BJ (cell line): ENCODE measurements around the gene LHFPL6. TPM values are rescaled to one million over a fixed set of nuclear protein-coding genes. Genes with fewer than 3 reads are reported as not detected.

ENCODE experiments used
- CTCF ChIA-PET: fragments of 350-600 bp; formaldehyde crosslinking; extraction: SDS; loops from one replicate; lab custom pipeline; 2021; ENCODE audit warnings: antibody characterized with exemption, inconsistent platforms; lab: Yijun Ruan, JAX
- POLR2A ChIA-PET: fragments of 300-600 bp; sonication (Branson Sonifier 250); formaldehyde crosslinking; extraction: SDS; loops from one replicate; lab custom pipeline; 2021; ENCODE audit warnings: antibody characterized with exemption; lab: Charles Lee
- DNase-seq: peaks from one replicate; pipeline ENCODE4 v3.0.0-alpha.2; 2011; ENCODE audit warnings: low read depth
- H3K27me3 ChIP-seq: 2 replicates; pipeline ENCODE4 v1.6.0; 2011; ENCODE audit warnings: low read length; ENCODE audit not compliant: control insufficient read depth, insufficient read depth
- H3K36me3 ChIP-seq: 2 replicates; pipeline ENCODE4 v1.5.1; 2011; ENCODE audit warnings: low read length; ENCODE audit not compliant: control insufficient read depth, insufficient read depth
- H3K4me3 ChIP-seq: 2 replicates; pipeline ENCODE4 v1.5.1; 2011; ENCODE audit warnings: low read depth, mild to moderate bottlenecking, control low read depth, low read length
- CTCF ChIP-seq: IDR thresholded peaks from 2 replicates; pipeline ENCODE4 v1.5.1; 2011; ENCODE audit warnings: low read depth, mild to moderate bottlenecking, control low read depth, inconsistent platforms, low read length, moderate library complexity; ENCODE audit not compliant: insufficient read depth
- polyA plus RNA-seq: library from polyadenylated mRNA; depleted of rRNA; stranded (reverse); fragments of >200 nt; gene quantifications from 2 replicates; pipeline ENCODE4 v1.2.3, GENCODE V29; 2011

The LHFPL6 gene
- polyA plus RNA-seq, 1 experiment, result 69.0 TPM

- TF ChIP-seq CTCF, result no peak
- Histone ChIP-seq H3K27me3 (no peaks in the 10 kb centered on the region), H3K4me3 (no peak overlapping the region), H3K36me3 (no peaks in the 10 kb centered on the region)
- CTCF ChIA-PET, result interaction anchor here (1.1 to 5.4 kb wide), 4 partner anchors 32 to 194 kb away, joined by 3 to 55 read pairs (median 4); partner anchors contain the start of gene LHFPL6
- POLR2A ChIA-PET, result no interaction called here
- no peak for DNase-seq
Measured at GRCh38 chr13:39418424-39418823, 184.6 kb downstream of the LHFPL6 start.

DNA sequence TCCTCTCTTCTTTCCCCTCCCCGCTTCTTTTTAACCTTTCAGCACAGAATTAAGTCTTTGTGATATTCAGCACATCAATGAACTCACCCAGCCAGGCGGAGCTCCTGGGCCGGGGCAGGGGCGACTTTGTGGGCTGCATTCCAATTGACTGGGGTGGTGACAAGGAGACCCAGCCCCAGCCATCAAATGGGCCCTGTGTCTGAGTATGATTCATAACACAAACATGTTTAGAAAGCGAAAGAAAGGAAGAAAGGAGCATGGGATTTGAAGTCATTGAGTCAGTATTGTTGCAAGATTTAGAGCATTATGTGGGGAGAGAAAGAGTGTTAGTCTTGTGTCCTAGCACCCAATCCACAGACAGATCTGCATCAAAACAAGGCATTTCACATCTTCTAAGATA, 185.3 kb downstream of the LHFPL6 start:
- no peaks in the 10 kb centered on the region for H3K27me3 ChIP-seq
- ChIA-PET CTCF (interaction anchor here (0.6 to 5.4 kb wide), 9 partner anchors 33 to 351 kb away, joined by 3 to 55 read pairs (median 3); partner anchors contain the start of gene LHFPL6), POLR2A (no interaction called here)
- H3K36me3 ChIP-seq, result no peaks in the 10 kb centered on the region
- no peak overlapping the region for H3K4me3 ChIP-seq
- no peak for TF ChIP-seq CTCF
- no peak for DNase-seq

DNA sequence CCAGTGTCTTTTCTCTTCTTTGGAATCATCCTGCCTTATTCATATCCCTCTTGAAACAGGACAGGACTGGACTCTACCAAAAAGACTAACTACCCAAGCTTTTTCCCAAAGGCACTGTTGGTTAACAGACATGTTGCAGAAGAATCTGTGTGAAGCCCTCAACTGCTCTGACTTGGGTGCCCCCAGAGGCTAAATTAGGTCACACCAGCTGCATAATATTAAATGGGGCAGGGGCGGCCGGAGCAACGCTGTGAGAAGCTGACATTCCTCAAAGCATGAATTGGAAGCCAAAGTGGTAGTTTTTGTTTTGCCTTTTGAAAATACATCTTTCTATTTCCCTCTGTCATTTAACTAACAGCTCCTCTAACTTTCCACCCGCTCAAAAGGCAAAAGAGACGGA, 185.9 kb downstream of the LHFPL6 start:
- Histone ChIP-seq H3K36me3 (no peaks in the 10 kb centered on the region), H3K27me3 (no peaks in the 10 kb centered on the region), H3K4me3 (no peak overlapping the region)
- no peak for DNase-seq
- CTCF ChIA-PET, result interaction anchor here (0.6 to 5.4 kb wide), 8 partner anchors 37 to 351 kb away, joined by 3 to 55 read pairs (median 3); partner anchors contain the start of gene LHFPL6
- POLR2A ChIA-PET, result no interaction called here
- TF ChIP-seq CTCF, result peak; percentile 27; the same call in 1 of the 2 replicates

GRCh38 chr13:39415008-39415802, 187.8 kb downstream of the LHFPL6 start:
- peak; percentile 67 for TF ChIP-seq CTCF
- no peaks in the 10 kb centered on the region for H3K36me3 ChIP-seq
- DNase-seq, result no peak
- no peak overlapping the region for H3K4me3 ChIP-seq
- H3K27me3 ChIP-seq, result no peaks in the 10 kb centered on the region
- ChIA-PET POLR2A (no interaction called here), CTCF (interaction anchor here (0.7 to 5.4 kb wide), 16 partner anchors 9 to 383 kb away, joined by 3 to 55 read pairs (median 4); no protein-coding TSS in a partner anchor)

DNA sequence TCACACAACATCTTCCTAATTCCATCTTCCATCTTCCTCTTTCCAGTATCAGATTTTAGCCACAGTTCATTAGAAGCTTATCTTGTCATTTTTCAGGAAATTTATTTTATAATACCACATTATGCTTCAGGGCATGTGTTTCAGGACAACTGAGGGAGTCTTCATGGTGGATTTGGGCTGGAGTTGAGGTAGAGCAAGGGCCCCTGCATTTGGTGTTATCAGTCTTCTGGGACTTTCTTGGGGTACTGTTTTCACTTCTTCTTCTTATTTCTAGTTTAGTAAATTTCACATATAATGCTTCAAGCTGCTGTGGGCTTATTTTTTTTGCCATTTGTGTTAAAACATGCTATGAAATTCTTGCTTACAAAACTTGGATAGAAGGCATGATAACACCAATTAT, 188.7 kb downstream of the LHFPL6 start:
- DNase-seq, result no peak
- no peak for TF ChIP-seq CTCF
- POLR2A ChIA-PET, result interaction anchor here (0.6 kb wide), 1 partner anchor 20 kb away, joined by 4 read pairs; no protein-coding TSS in a partner anchor
- no peaks in the 10 kb centered on the region for H3K27me3 ChIP-seq
- H3K4me3 ChIP-seq, result no peak overlapping the region
- CTCF ChIA-PET, result interaction anchor here (1.0 to 5.4 kb wide), 9 partner anchors 9 to 202 kb away, joined by 3 to 55 read pairs (median 5); no protein-coding TSS in a partner anchor
- H3K36me3 ChIP-seq, result no peaks in the 10 kb centered on the region
